ENCODE results near the gene HSPB9. TPM values are rescaled to one million over a fixed set of nuclear protein-coding genes. Genes with fewer than 3 reads are reported as not detected.

Gene HSPB9
- total and polyA plus RNA-seq, 10 of the 15 experiments (the other 5 are each of a cell fraction or from before 2014, with no cell fraction given), result 0.04 to 0.40 (median 0.11) TPM; not detected in 7

DNA sequence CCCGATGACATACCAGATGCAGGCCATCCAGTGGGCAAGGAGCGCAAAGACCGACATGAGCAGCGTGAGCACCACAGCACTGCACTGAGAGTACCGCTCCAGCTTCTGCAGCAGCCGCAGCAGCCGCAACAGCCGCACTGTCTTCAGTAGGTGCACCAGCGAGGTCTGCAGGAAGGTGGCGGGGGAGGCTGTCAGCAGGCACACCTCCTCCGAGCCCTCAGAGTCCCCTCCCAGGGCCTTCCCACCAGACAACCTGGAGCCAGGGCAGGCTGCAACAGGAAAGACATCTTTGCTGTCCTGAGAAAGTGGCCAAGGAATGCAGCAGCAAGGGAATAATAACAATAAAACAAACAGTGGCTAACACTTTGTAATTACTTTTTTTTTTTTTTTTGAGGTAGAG is 49.2 kb downstream of the HSPB9 start:
- intact Hi-C loops (cut with micrococcal nuclease; ENCODE audit: unreplicated experiment), result no loop called here
- no peak overlapping the region for H3K27ac ChIP-seq (ENCODE audit: control insufficient read depth, insufficient read depth)
- no peaks in the 10 kb centered on the region for H4K20me1 ChIP-seq (ENCODE audit: control insufficient read depth, insufficient read depth)
- no peak overlapping the region for H2AFZ ChIP-seq (ENCODE audit: control insufficient read depth, low read depth, low read length)
- ATAC-seq (no peak), DNase-seq (ENCODE audit: low read depth, low spot score) (no peak), FAIRE-seq (no peak)
- H3K9ac ChIP-seq (ENCODE audit: control insufficient read depth, insufficient read depth, low read length), result no peak overlapping the region
- no peaks in the 10 kb centered on the region for H3K27me3 ChIP-seq (replicated peaks in 1 of 2; ENCODE audit: control insufficient read depth in 2 of 2, insufficient read depth in 2 of 2, low read length in 1 of 2)
- SMC1A ChIA-PET (ENCODE audit: uncharacterized antibody, unreplicated experiment), result no interaction called here
- CTCF ChIA-PET, result interaction anchor here (0.6 to 1.2 kb wide), 2 partner anchors 10 to 414 kb away, joined by 3 to 4 read pairs; partner anchors contain the start of gene KCNH4
- H3K4me2 ChIP-seq (ENCODE audit: control insufficient read depth, insufficient read depth), result no peak overlapping the region
- H3K36me3 ChIP-seq (ENCODE audit: control insufficient read depth in 2 of 2, insufficient read depth in 2 of 2, low read length in 1 of 2), result no peaks in the 10 kb centered on the region
- H3K4me1 ChIP-seq (ENCODE audit: control insufficient read depth, insufficient read depth, low read length), result no peaks in the 10 kb centered on the region; the same call in 1 of the 2 replicates
- in situ Hi-C loops (cut with MboI), result no loop called here
- TF ChIP-seq RFX5 (IDR thresholded peaks at IDR 0.05; ENCODE audit: low read depth, low read length), result no peak
- TF ChIP-seq, protein P1, sequence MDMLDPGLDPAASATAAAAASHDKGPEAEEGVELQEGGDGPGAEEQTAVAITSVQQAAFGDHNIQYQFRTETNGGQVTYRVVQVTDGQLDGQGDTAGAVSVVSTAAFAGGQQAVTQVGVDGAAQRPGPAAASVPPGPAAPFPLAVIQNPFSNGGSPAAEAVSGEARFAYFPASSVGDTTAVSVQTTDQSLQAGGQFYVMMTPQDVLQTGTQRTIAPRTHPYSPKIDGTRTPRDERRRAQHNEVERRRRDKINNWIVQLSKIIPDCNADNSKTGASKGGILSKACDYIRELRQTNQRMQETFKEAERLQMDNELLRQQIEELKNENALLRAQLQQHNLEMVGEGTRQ (IDR thresholded peaks at IDR 0.05; ENCODE audit: borderline replicate concordance, low read depth, low read length), result no peak
- WGBS (ENCODE audit: insufficient coverage, insufficient replicate concordance, low lambda C conversion rate, missing lambda C conversion rate), result 80% methylated on average over 11 of the region's 11 CpGs
- H3K9me3 ChIP-seq (replicated peaks; ENCODE audit: control insufficient read depth, insufficient read depth, low read length), result no peaks in the 10 kb centered on the region
- no peak overlapping the region for H3K4me3 ChIP-seq
- no TSS peak for BruUV-seq (replicated peaks)
- H3K79me2 ChIP-seq (ENCODE audit: control insufficient read depth, insufficient read depth, low read length), result no peaks in the 10 kb centered on the region
- RAD21 ChIA-PET (ENCODE audit: unreplicated experiment), result interaction anchor here (0.6 kb wide), 2 partner anchors 19 to 63 kb away, joined by 3 to 4 read pairs; no protein-coding TSS in a partner anchor
- POLR2A ChIA-PET, result interaction anchor here (0.6 to 0.7 kb wide), 2 partner anchors 14 to 24 kb away, joined by 3 read pairs; no protein-coding TSS in a partner anchor

Other genes with a start within 250 kb of the HSPB9 start
Only the 7 nearest of the 15 such genes appear.
- gene ZNF385C, start 24.3 kb upstream of the HSPB9 start, total RNA-seq (2014; rRNA removed), result not detected in 2 replicates
- gene ZNF385C, start 24.3 kb upstream of the HSPB9 start, total RNA-seq (2014; rRNA removed; fragmentation: Illumina TruSeq; extraction: Trizol), result 0.09 TPM in 1 of 2 replicates, not detected in the other
- gene ZNF385C, start 24.3 kb upstream of the HSPB9 start, total RNA-seq (2021), result not detected in 2 replicates
- gene ZNF385C, start 24.3 kb upstream of the HSPB9 start, polyA plus RNA-seq (2011; rRNA removed), result 0.07 and 0.09 TPM in 2 replicates
- 0.07 and 0.11 TPM in 2 replicates for gene ZNF385C, start 24.3 kb upstream of the HSPB9 start, polyA plus RNA-seq (2014; fragmentation: Illumina TruSeq; extraction: Trizol)
- gene ZNF385C, start 24.3 kb upstream of the HSPB9 start, polyA plus RNA-seq (2014; fragmentation: Nextera tagmentation; extraction: Ambion mirVana), result not detected
- gene ZNF385C, start 24.3 kb upstream of the HSPB9 start, polyA plus RNA-seq (2014; rRNA removed), result 0.04 and 0.20 TPM in 2 replicates
- gene ZNF385C, start 24.3 kb upstream of the HSPB9 start, polyA plus RNA-seq (2016; fragmentation: Nextera tagmentation; extraction: Ambion mirVana), result under 1 TPM; 0.06 to 0.11 TPM
- 24.5 and 26.4 TPM in 2 replicates for gene DHX58, start 10.1 kb upstream of the HSPB9 start, total RNA-seq (2014; rRNA removed)
- gene DHX58, start 10.1 kb upstream of the HSPB9 start, total RNA-seq (2014; rRNA removed; fragmentation: Illumina TruSeq; extraction: Trizol), result 16.2 and 18.6 TPM in 2 replicates
- 26.1 and 29.9 TPM in 2 replicates for gene DHX58, start 10.1 kb upstream of the HSPB9 start, total RNA-seq (2021)
- 50.8 and 69.8 TPM in 2 replicates for gene DHX58, start 10.1 kb upstream of the HSPB9 start, polyA plus RNA-seq (2011; rRNA removed)
- 6.8 and 16.5 TPM in 2 replicates for gene DHX58, start 10.1 kb upstream of the HSPB9 start, polyA plus RNA-seq (2014; fragmentation: Illumina TruSeq; extraction: Trizol)
- gene DHX58, start 10.1 kb upstream of the HSPB9 start, polyA plus RNA-seq (2014; fragmentation: Nextera tagmentation; extraction: Ambion mirVana), result 1 to 10 TPM; 3.5 to 3.7 TPM
- gene DHX58, start 10.1 kb upstream of the HSPB9 start, polyA plus RNA-seq (2014; rRNA removed), result 31.1 and 33.1 TPM in 2 replicates
- gene DHX58, start 10.1 kb upstream of the HSPB9 start, polyA plus RNA-seq (2016; fragmentation: Nextera tagmentation; extraction: Ambion mirVana), result 10 to 100 TPM in 1 of 2 experiments, 1 to 10 TPM in 1; 8.4 to 11.2 TPM
- gene KAT2A, start 1.4 kb upstream of the HSPB9 start, total RNA-seq (2014; rRNA removed), result 12.6 and 16.3 TPM in 2 replicates
- 12.3 and 12.9 TPM in 2 replicates for gene KAT2A, start 1.4 kb upstream of the HSPB9 start, total RNA-seq (2014; rRNA removed; fragmentation: Illumina TruSeq; extraction: Trizol)
- gene KAT2A, start 1.4 kb upstream of the HSPB9 start, total RNA-seq (2021), result 31.9 and 33.3 TPM in 2 replicates
- gene KAT2A, start 1.4 kb upstream of the HSPB9 start, polyA plus RNA-seq (2011; rRNA removed), result 25.8 and 46.1 TPM in 2 replicates
- gene KAT2A, start 1.4 kb upstream of the HSPB9 start, polyA plus RNA-seq (2014; fragmentation: Illumina TruSeq; extraction: Trizol), result 17.1 and 25.7 TPM in 2 replicates
- 1 to 10 TPM in 1 of 2 experiments, under 1 TPM in 1; 0.85 to 3.0 TPM for gene KAT2A, start 1.4 kb upstream of the HSPB9 start, polyA plus RNA-seq (2014; fragmentation: Nextera tagmentation; extraction: Ambion mirVana)
- gene KAT2A, start 1.4 kb upstream of the HSPB9 start, polyA plus RNA-seq (2014; rRNA removed), result 47.5 and 52.3 TPM in 2 replicates
- 10 to 100 TPM; 11.0 to 12.6 TPM for gene KAT2A, start 1.4 kb upstream of the HSPB9 start, polyA plus RNA-seq (2016; fragmentation: Nextera tagmentation; extraction: Ambion mirVana)
- 52.9 and 60.5 TPM in 2 replicates for gene RAB5C, start 32.2 kb downstream of the HSPB9 start, total RNA-seq (2014; rRNA removed)
- 42.3 and 42.9 TPM in 2 replicates for gene RAB5C, start 32.2 kb downstream of the HSPB9 start, total RNA-seq (2014; rRNA removed; fragmentation: Illumina TruSeq; extraction: Trizol)
- gene RAB5C, start 32.2 kb downstream of the HSPB9 start, total RNA-seq (2021), result 67.7 and 70.7 TPM in 2 replicates
- 51.7 and 90.4 TPM in 2 replicates for gene RAB5C, start 32.2 kb downstream of the HSPB9 start, polyA plus RNA-seq (2011; rRNA removed)
- gene RAB5C, start 32.2 kb downstream of the HSPB9 start, polyA plus RNA-seq (2014; fragmentation: Illumina TruSeq; extraction: Trizol), result 40.8 and 80.7 TPM in 2 replicates
- 1 to 10 TPM; 1.2 to 1.7 TPM for gene RAB5C, start 32.2 kb downstream of the HSPB9 start, polyA plus RNA-seq (2014; fragmentation: Nextera tagmentation; extraction: Ambion mirVana)
- 91.9 and 94.4 TPM in 2 replicates for gene RAB5C, start 32.2 kb downstream of the HSPB9 start, polyA plus RNA-seq (2014; rRNA removed)
- gene RAB5C, start 32.2 kb downstream of the HSPB9 start, polyA plus RNA-seq (2016; fragmentation: Nextera tagmentation; extraction: Ambion mirVana), result 10 to 100 TPM; 49.9 to 51.7 TPM
- gene KCNH4, start 58.3 kb downstream of the HSPB9 start, total RNA-seq (2014; rRNA removed), result 0.06 TPM in 1 of 2 replicates, not detected in the other
- 0.09 TPM in 1 of 2 replicates, not detected in the other for gene KCNH4, start 58.3 kb downstream of the HSPB9 start, total RNA-seq (2014; rRNA removed; fragmentation: Illumina TruSeq; extraction: Trizol)
- gene KCNH4, start 58.3 kb downstream of the HSPB9 start, total RNA-seq (2021), result 0.19 and 0.26 TPM in 2 replicates
- gene KCNH4, start 58.3 kb downstream of the HSPB9 start, polyA plus RNA-seq (2011; rRNA removed), result 0.39 and 0.88 TPM in 2 replicates
- 0.12 TPM in 1 of 2 replicates, not detected in the other for gene KCNH4, start 58.3 kb downstream of the HSPB9 start, polyA plus RNA-seq (2014; fragmentation: Illumina TruSeq; extraction: Trizol)
- gene KCNH4, start 58.3 kb downstream of the HSPB9 start, polyA plus RNA-seq (2014; fragmentation: Nextera tagmentation; extraction: Ambion mirVana), result under 1 TPM in 1 of 2 experiments, not detected in 1; 0.04 TPM
- gene KCNH4, start 58.3 kb downstream of the HSPB9 start, polyA plus RNA-seq (2014; rRNA removed), result 0.10 and 0.30 TPM in 2 replicates
- under 1 TPM; 0.03 to 0.09 TPM for gene KCNH4, start 58.3 kb downstream of the HSPB9 start, polyA plus RNA-seq (2016; fragmentation: Nextera tagmentation; extraction: Ambion mirVana)
- not detected in 2 replicates for gene HCRT, start 62.6 kb downstream of the HSPB9 start, total RNA-seq (2014; rRNA removed)
- gene HCRT, start 62.6 kb downstream of the HSPB9 start, total RNA-seq (2014; rRNA removed; fragmentation: Illumina TruSeq; extraction: Trizol), result not detected in 2 replicates
- gene HCRT, start 62.6 kb downstream of the HSPB9 start, total RNA-seq (2021), result 0.41 TPM in 1 of 2 replicates, not detected in the other
- gene HCRT, start 62.6 kb downstream of the HSPB9 start, polyA plus RNA-seq (2011; rRNA removed), result not detected in 2 replicates
- not detected in 2 replicates for gene HCRT, start 62.6 kb downstream of the HSPB9 start, polyA plus RNA-seq (2014; fragmentation: Illumina TruSeq; extraction: Trizol)
- gene HCRT, start 62.6 kb downstream of the HSPB9 start, polyA plus RNA-seq (2014; fragmentation: Nextera tagmentation; extraction: Ambion mirVana), result not detected
- not detected in 2 replicates for gene HCRT, start 62.6 kb downstream of the HSPB9 start, polyA plus RNA-seq (2014; rRNA removed)
- not detected for gene HCRT, start 62.6 kb downstream of the HSPB9 start, polyA plus RNA-seq (2016; fragmentation: Nextera tagmentation; extraction: Ambion mirVana)
- gene GHDC, start 71.7 kb downstream of the HSPB9 start, total RNA-seq (2014; rRNA removed), result 17.2 and 17.6 TPM in 2 replicates
- 6.8 TPM in 2 replicates for gene GHDC, start 71.7 kb downstream of the HSPB9 start, total RNA-seq (2014; rRNA removed; fragmentation: Illumina TruSeq; extraction: Trizol)
- 20.6 and 21.2 TPM in 2 replicates for gene GHDC, start 71.7 kb downstream of the HSPB9 start, total RNA-seq (2021)
- gene GHDC, start 71.7 kb downstream of the HSPB9 start, polyA plus RNA-seq (2011; rRNA removed), result 6.1 and 12.3 TPM in 2 replicates
- gene GHDC, start 71.7 kb downstream of the HSPB9 start, polyA plus RNA-seq (2014; fragmentation: Illumina TruSeq; extraction: Trizol), result 4.1 and 6.5 TPM in 2 replicates
- 1 to 10 TPM in 1 of 2 experiments, under 1 TPM in 1; 0.72 to 2.2 TPM for gene GHDC, start 71.7 kb downstream of the HSPB9 start, polyA plus RNA-seq (2014; fragmentation: Nextera tagmentation; extraction: Ambion mirVana)
- 20.4 and 20.5 TPM in 2 replicates for gene GHDC, start 71.7 kb downstream of the HSPB9 start, polyA plus RNA-seq (2014; rRNA removed)
- gene GHDC, start 71.7 kb downstream of the HSPB9 start, polyA plus RNA-seq (2016; fragmentation: Nextera tagmentation; extraction: Ambion mirVana), result 10 to 100 TPM; 13.5 to 15.5 TPM